Panc1 (cell line): ENCODE results near the gene KCP. TPM values are rescaled to one million over a fixed set of nuclear protein-coding genes. Genes with fewer than 3 reads are reported as not detected.
A peak's percentile ranks its signal among the peaks of the same experiment; 100 is the strongest.

Source experiments
- ATAC-seq: fragments of 200-7000 bp; cut with Tn5 transposase; 2 replicates; pipeline ENCODE4 v1.9.1; 2020; ENCODE audit warnings: mild to moderate bottlenecking, moderate library complexity
- BruUV-seq: library from RNA; stranded (reverse); fragments of 400-500 nt; replicated peaks from 2 replicates; lab custom pipeline; 2021; lab: Mats Ljungman, UMichigan
- CTCF ChIA-PET: fragments of 300-600 bp; sonication (Branson Sonifier 250); formaldehyde crosslinking; loops from one replicate; lab custom pipeline; 2022; ENCODE audit warnings: antibody characterized with exemption; lab: Charles Lee
- POLR2A ChIA-PET: fragments of 300-600 bp; sonication (Branson Sonifier 250); formaldehyde crosslinking; loops from one replicate; lab custom pipeline; 2022; ENCODE audit warnings: antibody characterized with exemption; lab: Charles Lee
- DNase-seq: peaks from one replicate; pipeline ENCODE4 v3.0.0-alpha.2; 2010; ENCODE audit warnings: low read depth, low spot score
- H3K27ac ChIP-seq: 2 replicates; pipeline ENCODE4 v1.5.1; 2011; ENCODE audit warnings: mild to moderate bottlenecking, low read length, inconsistent platforms
- H3K27me3 ChIP-seq: fragments of 200-500 bp; sonication (Bioruptor generic); 2 replicates; pipeline ENCODE4 v1.6.0; 2014; ENCODE audit warnings: low read length, inconsistent platforms; ENCODE audit not compliant: control insufficient read depth, insufficient read depth
- H3K36me3 ChIP-seq: fragments of 200-500 bp; sonication (Bioruptor generic); 2 replicates; pipeline ENCODE4 v1.5.1; 2014; ENCODE audit warnings: inconsistent platforms, mild to moderate bottlenecking, low read length, moderate library complexity; ENCODE audit not compliant: control insufficient read depth, insufficient read depth
- H3K4me1 ChIP-seq: 2 replicates; pipeline ENCODE4 v1.5.1; 2011; ENCODE audit warnings: inconsistent platforms, mild to moderate bottlenecking, low read length, moderate library complexity; ENCODE audit not compliant: control insufficient read depth, insufficient read depth
- H3K4me3 ChIP-seq, 2 experiments: 2 replicates each; pipeline ENCODE4 v1.5.1; 2011 to 2012; ENCODE audit warnings: low read depth in 2 of 2, low read length in 2 of 2, mild to moderate bottlenecking in 2 of 2, inconsistent platforms in 1 of 2, moderate library complexity in 1 of 2
- H3K9me3 ChIP-seq: fragments of 200-500 bp; sonication (Bioruptor generic); 2 replicates; pipeline ENCODE4 v1.5.1; 2014; ENCODE audit warnings: low read depth, mild to moderate bottlenecking, inconsistent platforms, low read length, moderate library complexity; ENCODE audit not compliant: control insufficient read depth, insufficient read depth
- POLR2AphosphoS5 ChIP-seq: IDR thresholded peaks from 2 replicates; pipeline ENCODE4 v1.6.1; 2012; ENCODE audit warnings: mild to moderate bottlenecking, low read depth, low read length, moderate library complexity
- SIN3A ChIP-seq: IDR thresholded peaks from 2 replicates; pipeline ENCODE4 v1.6.1; 2012; ENCODE audit warnings: low read depth, mild to moderate bottlenecking, low read length, moderate library complexity, borderline replicate concordance; ENCODE audit not compliant: insufficient read depth
- TCF7L2 ChIP-seq: IDR thresholded peaks from 2 replicates; pipeline ENCODE4 v1.6.1; 2011; ENCODE audit warnings: mild to moderate bottlenecking, low read depth, low read length, inconsistent platforms
- in situ Hi-C: cut with HindIII; loops from 2 replicates; pipeline ENCODE4 v1.10.0; 2016; ENCODE audit warnings: low sequenced_read_pairs, low pct_unique_long_range_greater_than_20kb
- intact Hi-C: fragments of 100-400 bp; cut with micrococcal nuclease; formaldehyde crosslinking; loops from one replicate; pipeline ENCODE4 v1.10.0; 2022; ENCODE audit not compliant: unreplicated experiment
- total RNA-seq: library from RNA; stranded (reverse); gene quantifications from one replicate; pipeline ENCODE4 v1.2.1, GENCODE V29; 2021; ENCODE audit not compliant: unreplicated experiment
- TF ChIP-seq, protein P1 (sequence below): fragments of 450-650 bp; IDR thresholded peaks from 2 replicates; pipeline ENCODE4 v1.5.1; 2017; ENCODE audit warnings: mild to moderate bottlenecking
- TF ChIP-seq, protein P2 (sequence below), 2 experiments: IDR thresholded peaks; 2 replicates each; pipeline ENCODE4 v1.6.1; 2011 to 2012; ENCODE audit warnings: low read depth in 2 of 2, control low read depth in 1 of 2, low read length in 1 of 2, mild to moderate bottlenecking in 1 of 2, moderate library complexity in 1 of 2; ENCODE audit not compliant: insufficient read depth in 1 of 2

KCP gene
- total RNA-seq, 1 experiment from 2014 or later: 0.13 TPM

DNA sequence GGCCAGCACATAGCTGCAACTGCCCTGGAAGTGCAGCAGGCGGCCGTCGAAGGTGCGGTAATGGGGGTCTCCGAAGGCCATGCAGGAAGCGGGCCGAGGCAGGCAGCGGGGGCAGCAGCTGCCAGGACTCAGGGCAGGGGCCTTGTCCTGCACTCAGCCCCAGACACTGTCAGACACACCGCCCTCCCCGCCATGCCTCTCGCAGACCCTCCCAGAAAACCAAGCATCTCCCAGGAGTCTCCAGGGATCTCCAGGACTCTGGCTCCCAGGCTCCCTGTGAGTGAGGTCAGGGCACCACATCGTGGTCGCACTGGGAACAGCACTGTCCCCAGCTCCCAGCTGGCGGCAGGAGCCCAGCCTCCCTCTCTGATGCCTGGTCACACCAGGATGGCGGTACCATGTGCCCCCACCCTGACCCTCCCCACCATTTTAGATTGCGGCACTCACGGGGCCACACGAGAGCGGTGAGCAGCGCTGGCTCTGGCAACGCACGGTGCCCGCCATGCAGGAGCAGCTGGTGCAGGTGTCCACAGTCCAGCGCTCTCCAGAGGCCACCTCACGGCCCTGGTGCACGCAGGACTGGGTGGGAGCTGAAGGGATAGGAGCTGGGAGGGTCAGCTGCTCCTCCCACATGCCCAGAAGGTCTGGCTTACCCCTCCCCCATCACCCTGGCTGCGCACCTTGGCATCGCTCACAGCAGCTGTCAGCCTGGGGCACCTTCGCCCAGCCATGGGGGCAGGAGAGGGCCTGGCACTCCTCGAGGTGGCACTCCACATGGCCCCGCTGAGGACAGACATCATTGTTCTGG lies 30.4 kb downstream of the KCP start:
- H3K9me3 ChIP-seq: no peaks in the 10 kb centered on the region
- H3K4me3 ChIP-seq: no peak overlapping the region
- CTCF ChIA-PET: interaction anchor here (0.8 to 1.4 kb wide), 4 partner anchors 18 to 271 kb away, joined by 3 to 9 read pairs (median 4); partner anchors contain the start of gene ATP6V1F
- DNase-seq (no peak), ATAC-seq (peak; percentile 90)
- H3K36me3 ChIP-seq: no peaks in the 10 kb centered on the region
- no TSS peak for BruUV-seq
- no peaks in the 10 kb centered on the region for H3K27me3 ChIP-seq
- POLR2A ChIA-PET: interaction anchor here (0.5 kb wide), 1 partner anchor 60 kb away, joined by 3 read pairs; no protein-coding TSS in a partner anchor
- H3K27ac ChIP-seq: no peak overlapping the region
- in situ Hi-C loops (no loop called here), intact Hi-C loops (loop anchor here (5.0 to 10.0 kb wide), 3 partner anchors 88 to 273 kb away; partner anchors contain the start of gene CCDC136)
- no peaks in the 10 kb centered on the region for H3K4me1 ChIP-seq
- TF ChIP-seq, protein P1, sequence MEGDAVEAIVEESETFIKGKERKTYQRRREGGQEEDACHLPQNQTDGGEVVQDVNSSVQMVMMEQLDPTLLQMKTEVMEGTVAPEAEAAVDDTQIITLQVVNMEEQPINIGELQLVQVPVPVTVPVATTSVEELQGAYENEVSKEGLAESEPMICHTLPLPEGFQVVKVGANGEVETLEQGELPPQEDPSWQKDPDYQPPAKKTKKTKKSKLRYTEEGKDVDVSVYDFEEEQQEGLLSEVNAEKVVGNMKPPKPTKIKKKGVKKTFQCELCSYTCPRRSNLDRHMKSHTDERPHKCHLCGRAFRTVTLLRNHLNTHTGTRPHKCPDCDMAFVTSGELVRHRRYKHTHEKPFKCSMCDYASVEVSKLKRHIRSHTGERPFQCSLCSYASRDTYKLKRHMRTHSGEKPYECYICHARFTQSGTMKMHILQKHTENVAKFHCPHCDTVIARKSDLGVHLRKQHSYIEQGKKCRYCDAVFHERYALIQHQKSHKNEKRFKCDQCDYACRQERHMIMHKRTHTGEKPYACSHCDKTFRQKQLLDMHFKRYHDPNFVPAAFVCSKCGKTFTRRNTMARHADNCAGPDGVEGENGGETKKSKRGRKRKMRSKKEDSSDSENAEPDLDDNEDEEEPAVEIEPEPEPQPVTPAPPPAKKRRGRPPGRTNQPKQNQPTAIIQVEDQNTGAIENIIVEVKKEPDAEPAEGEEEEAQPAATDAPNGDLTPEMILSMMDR: peak; percentile 95
- no peak for TF ChIP-seq SIN3A

DNA sequence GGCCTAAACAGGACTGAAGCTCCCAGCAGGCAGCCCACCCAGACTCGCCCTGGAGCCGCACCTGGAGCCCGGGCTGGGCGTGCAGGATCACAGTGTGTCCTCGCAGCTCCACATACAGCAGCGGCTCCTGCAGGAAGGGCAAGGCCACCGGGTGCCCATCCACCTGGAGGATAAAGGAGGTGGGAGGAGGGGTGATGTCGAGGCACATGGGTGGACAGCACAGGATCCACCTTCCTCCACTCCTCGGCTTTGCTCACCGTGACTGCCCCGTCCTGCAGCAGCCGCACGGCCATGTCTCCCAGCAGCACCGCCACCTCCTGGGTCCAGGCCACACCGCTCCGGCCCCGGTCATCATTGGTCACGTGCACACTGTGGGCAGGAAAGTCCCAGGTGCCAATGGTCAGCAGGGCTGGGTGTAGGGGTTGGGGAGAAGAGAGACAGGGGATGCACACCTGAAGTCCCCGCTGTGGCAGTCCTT lies 31.0 kb downstream of the KCP start:
- no TSS peak for BruUV-seq
- CTCF ChIA-PET: interaction anchor here (1.3 to 1.4 kb wide), 3 partner anchors 17 to 271 kb away, joined by 4 to 9 read pairs (median 4); partner anchors contain the start of gene ATP6V1F

More for the DNA sequence above, 31.0 kb downstream of the KCP start:
- Histone ChIP-seq H3K4me1 (no peaks in the 10 kb centered on the region), H3K9me3 (no peaks in the 10 kb centered on the region), H3K27ac (no peak overlapping the region), H3K4me3 (no peak overlapping the region), H3K27me3 (no peaks in the 10 kb centered on the region), H3K36me3 (no peaks in the 10 kb centered on the region)
- ATAC-seq: peak; percentile 22
- POLR2A ChIA-PET: no interaction called here
- in situ Hi-C loops (no loop called here), intact Hi-C loops (no loop called here)
- TF ChIP-seq, protein P2, sequence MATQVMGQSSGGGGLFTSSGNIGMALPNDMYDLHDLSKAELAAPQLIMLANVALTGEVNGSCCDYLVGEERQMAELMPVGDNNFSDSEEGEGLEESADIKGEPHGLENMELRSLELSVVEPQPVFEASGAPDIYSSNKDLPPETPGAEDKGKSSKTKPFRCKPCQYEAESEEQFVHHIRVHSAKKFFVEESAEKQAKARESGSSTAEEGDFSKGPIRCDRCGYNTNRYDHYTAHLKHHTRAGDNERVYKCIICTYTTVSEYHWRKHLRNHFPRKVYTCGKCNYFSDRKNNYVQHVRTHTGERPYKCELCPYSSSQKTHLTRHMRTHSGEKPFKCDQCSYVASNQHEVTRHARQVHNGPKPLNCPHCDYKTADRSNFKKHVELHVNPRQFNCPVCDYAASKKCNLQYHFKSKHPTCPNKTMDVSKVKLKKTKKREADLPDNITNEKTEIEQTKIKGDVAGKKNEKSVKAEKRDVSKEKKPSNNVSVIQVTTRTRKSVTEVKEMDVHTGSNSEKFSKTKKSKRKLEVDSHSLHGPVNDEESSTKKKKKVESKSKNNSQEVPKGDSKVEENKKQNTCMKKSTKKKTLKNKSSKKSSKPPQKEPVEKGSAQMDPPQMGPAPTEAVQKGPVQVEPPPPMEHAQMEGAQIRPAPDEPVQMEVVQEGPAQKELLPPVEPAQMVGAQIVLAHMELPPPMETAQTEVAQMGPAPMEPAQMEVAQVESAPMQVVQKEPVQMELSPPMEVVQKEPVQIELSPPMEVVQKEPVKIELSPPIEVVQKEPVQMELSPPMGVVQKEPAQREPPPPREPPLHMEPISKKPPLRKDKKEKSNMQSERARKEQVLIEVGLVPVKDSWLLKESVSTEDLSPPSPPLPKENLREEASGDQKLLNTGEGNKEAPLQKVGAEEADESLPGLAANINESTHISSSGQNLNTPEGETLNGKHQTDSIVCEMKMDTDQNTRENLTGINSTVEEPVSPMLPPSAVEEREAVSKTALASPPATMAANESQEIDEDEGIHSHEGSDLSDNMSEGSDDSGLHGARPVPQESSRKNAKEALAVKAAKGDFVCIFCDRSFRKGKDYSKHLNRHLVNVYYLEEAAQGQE (IDR thresholded peaks at IDR 0.05; ENCODE audit: insufficient read depth in 1 of 2, low read depth in 2 of 2, low read length in 1 of 2): no peak
- no peak for TF ChIP-seq TCF7L2
- TF ChIP-seq, protein P1: no peak
- TF ChIP-seq POLR2AphosphoS5: no peak
- no peak for TF ChIP-seq SIN3A
- DNase-seq: no peak
